ENCODE measurements around the gene LAMP2.
"Not testable (repeated sequence)": the region's sequence is repeated elsewhere in the genome, so short reads cannot be mapped to it uniquely, and the experiment has no call there.

LAMP2 gene

GRCh38 chrX:120475447-120475846 lies 6.4 kb upstream of the LAMP2 start:
- H3K36me3 ChIP-seq (replicated peaks); H3K4me1 ChIP-seq; H3K27me3 ChIP-seq (ENCODE audit: low read depth); H3K4me3 ChIP-seq; in situ Hi-C loops (cut with MboI; ENCODE audit: low sequenced_read_pairs); H3K9me3 ChIP-seq: not testable (repeated sequence)
- DNase-seq (ENCODE audit: low spot score in 2 of 2): peak in 1 of 2 experiments; percentile 22

GRCh38 chrX:120474085-120474484 lies 5.0 kb upstream of the LAMP2 start:
- Histone ChIP-seq H3K4me1 (no peaks in the 10 kb centered on the region), H3K4me3 (no peak overlapping the region), H3K36me3 (replicated peaks) (no peaks in the 10 kb centered on the region), H3K27me3 (ENCODE audit: low read depth) (no peaks in the 10 kb centered on the region), H3K9me3 (no peaks in the 10 kb centered on the region)
- in situ Hi-C loops (cut with MboI; ENCODE audit: low sequenced_read_pairs): no loop called here
- no peak for DNase-seq (ENCODE audit: low spot score in 2 of 2)

- H3K36me3 ChIP-seq (replicated peaks); H3K9me3 ChIP-seq; H3K4me3 ChIP-seq; H3K4me1 ChIP-seq; H3K27me3 ChIP-seq (ENCODE audit: low read depth); in situ Hi-C loops (cut with MboI; ENCODE audit: low sequenced_read_pairs): not testable (repeated sequence)
- DNase-seq (ENCODE audit: low spot score in 2 of 2): peak in 1 of 2 experiments; percentile 32
Observed at GRCh38 chrX:120469657-120470056, 561 bp upstream of the LAMP2 start.

GRCh38 chrX:120468479-120468824 lies 644 bp downstream of the LAMP2 start:
- H3K27me3 ChIP-seq (ENCODE audit: low read depth): no peaks in the 10 kb centered on the region
- H3K4me1 ChIP-seq: peaks cover 9% of the 10 kb centered on the region
- no peak for DNase-seq (ENCODE audit: low spot score in 2 of 2)
- no peaks in the 10 kb centered on the region for H3K9me3 ChIP-seq
- in situ Hi-C loops (cut with MboI; ENCODE audit: low sequenced_read_pairs): no loop called here
- H3K36me3 ChIP-seq (replicated peaks): no peaks in the 10 kb centered on the region
- peak overlapping the region; percentile 94 for H3K4me3 ChIP-seq

GRCh38 chrX:120468071-120468470 lies 1.0 kb downstream of the LAMP2 start:
- Histone ChIP-seq H3K9me3 (no peaks in the 10 kb centered on the region), H3K4me1 (peaks cover 13% of the 10 kb centered on the region), H3K36me3 (replicated peaks) (no peaks in the 10 kb centered on the region), H3K27me3 (ENCODE audit: low read depth) (no peaks in the 10 kb centered on the region), H3K4me3 (peak overlapping the region; percentile 94)
- in situ Hi-C loops (cut with MboI; ENCODE audit: low sequenced_read_pairs): no loop called here
- DNase-seq (ENCODE audit: low spot score in 2 of 2): no peak

- in situ Hi-C loops (cut with MboI; ENCODE audit: low sequenced_read_pairs): no loop called here
- peaks cover 19% of the 10 kb centered on the region for H3K4me1 ChIP-seq
- DNase-seq (ENCODE audit: low spot score in 2 of 2): no peak
Observed at GRCh38 chrX:120464411-120464810, 4.7 kb downstream of the LAMP2 start.

GRCh38 chrX:120463241-120463640 lies 5.9 kb downstream of the LAMP2 start:
- Histone ChIP-seq H3K9me3 (no peaks in the 10 kb centered on the region), H3K4me1 (peaks cover 19% of the 10 kb centered on the region), H3K4me3 (no peak overlapping the region), H3K27me3 (ENCODE audit: low read depth) (no peaks in the 10 kb centered on the region), H3K36me3 (replicated peaks) (peaks cover 3% of the 10 kb centered on the region; the same call in 1 of the 2 replicates)
- in situ Hi-C loops (cut with MboI; ENCODE audit: low sequenced_read_pairs): no loop called here
- peak; percentile 36 to 49 for DNase-seq (ENCODE audit: low spot score in 2 of 2)

More at GRCh38 chrX:120464411-120464810, 4.7 kb downstream of the LAMP2 start:
- Histone ChIP-seq H3K27me3 (ENCODE audit: low read depth) (no peaks in the 10 kb centered on the region), H3K4me3 (no peak overlapping the region), H3K36me3 (replicated peaks) (peaks cover 3% of the 10 kb centered on the region; the same call in 1 of the 2 replicates), H3K9me3 (no peaks in the 10 kb centered on the region)

GRCh38 chrX:120462370-120462769 lies 6.7 kb downstream of the LAMP2 start:
- DNase-seq (ENCODE audit: low spot score in 2 of 2): no peak
- in situ Hi-C loops (cut with MboI; ENCODE audit: low sequenced_read_pairs): no loop called here
- Histone ChIP-seq H3K4me3 (no peak overlapping the region), H3K4me1 (peaks cover 19% of the 10 kb centered on the region), H3K9me3 (no peaks in the 10 kb centered on the region), H3K27me3 (ENCODE audit: low read depth) (no peaks in the 10 kb centered on the region), H3K36me3 (replicated peaks) (peaks cover 3% of the 10 kb centered on the region; the same call in 1 of the 2 replicates)

- H3K36me3 ChIP-seq (replicated peaks): peaks cover 15% of the 10 kb centered on the region
- no peaks in the 10 kb centered on the region for H3K27me3 ChIP-seq (ENCODE audit: low read depth)
- H3K4me3 ChIP-seq: no peak overlapping the region
- H3K9me3 ChIP-seq: no peaks in the 10 kb centered on the region
- in situ Hi-C loops (cut with MboI; ENCODE audit: low sequenced_read_pairs): no loop called here
- peaks cover 11% of the 10 kb centered on the region for H3K4me1 ChIP-seq
- DNase-seq (ENCODE audit: low spot score in 2 of 2): no peak
Observed at GRCh38 chrX:120459309-120459708, 9.8 kb downstream of the LAMP2 start.

GRCh38 chrX:120457766-120458180 lies 11.3 kb downstream of the LAMP2 start:
- in situ Hi-C loops (cut with MboI; ENCODE audit: low sequenced_read_pairs): no loop called here
- Histone ChIP-seq H3K4me1 (peaks cover 3% of the 10 kb centered on the region), H3K36me3 (replicated peaks) (peaks cover 22% of the 10 kb centered on the region), H3K4me3 (no peak overlapping the region), H3K9me3 (no peaks in the 10 kb centered on the region), H3K27me3 (ENCODE audit: low read depth) (no peaks in the 10 kb centered on the region)
- peak in 1 of 2 experiments; percentile 41 for DNase-seq (ENCODE audit: low spot score in 2 of 2)

- no peaks in the 10 kb centered on the region for H3K9me3 ChIP-seq
- H3K27me3 ChIP-seq (ENCODE audit: low read depth): no peaks in the 10 kb centered on the region
- peaks cover 22% of the 10 kb centered on the region for H3K36me3 ChIP-seq (replicated peaks)
- DNase-seq (ENCODE audit: low spot score in 2 of 2): no peak
- in situ Hi-C loops (cut with MboI; ENCODE audit: low sequenced_read_pairs): no loop called here
- no peak overlapping the region for H3K4me3 ChIP-seq
- no peaks in the 10 kb centered on the region for H3K4me1 ChIP-seq
Observed at GRCh38 chrX:120456973-120457372, 12.1 kb downstream of the LAMP2 start.

GRCh38 chrX:120453985-120454384 lies 15.1 kb downstream of the LAMP2 start:
- Histone ChIP-seq H3K4me1 (no peaks in the 10 kb centered on the region), H3K27me3 (ENCODE audit: low read depth) (no peaks in the 10 kb centered on the region), H3K36me3 (replicated peaks) (peaks cover 28% of the 10 kb centered on the region), H3K9me3 (no peaks in the 10 kb centered on the region), H3K4me3 (no peak overlapping the region)
- no peak for DNase-seq (ENCODE audit: low spot score in 2 of 2)
- in situ Hi-C loops (cut with MboI; ENCODE audit: low sequenced_read_pairs): no loop called here

- DNase-seq (ENCODE audit: low spot score in 2 of 2): no peak
- Histone ChIP-seq H3K4me1 (no peaks in the 10 kb centered on the region), H3K9me3 (no peaks in the 10 kb centered on the region), H3K4me3 (no peak overlapping the region), H3K27me3 (ENCODE audit: low read depth) (no peaks in the 10 kb centered on the region), H3K36me3 (replicated peaks) (peaks cover 47% of the 10 kb centered on the region)
- in situ Hi-C loops (cut with MboI; ENCODE audit: low sequenced_read_pairs): no loop called here
Observed at GRCh38 chrX:120452131-120452530, 17.0 kb downstream of the LAMP2 start.

GRCh38 chrX:120450163-120450562 lies 18.9 kb downstream of the LAMP2 start:
- in situ Hi-C loops (cut with MboI; ENCODE audit: low sequenced_read_pairs): no loop called here
- H3K27me3 ChIP-seq (ENCODE audit: low read depth): no peaks in the 10 kb centered on the region
- H3K4me1 ChIP-seq: no peaks in the 10 kb centered on the region
- H3K9me3 ChIP-seq: no peaks in the 10 kb centered on the region
- H3K36me3 ChIP-seq (replicated peaks): peaks cover 61% of the 10 kb centered on the region
- no peak overlapping the region for H3K4me3 ChIP-seq
- no peak for DNase-seq (ENCODE audit: low spot score in 2 of 2)

- in situ Hi-C loops (cut with MboI; ENCODE audit: low sequenced_read_pairs): no loop called here
Observed at GRCh38 chrX:120446498-120446897, 22.6 kb downstream of the LAMP2 start.

More at GRCh38 chrX:120446498-120446897, 22.6 kb downstream of the LAMP2 start:
- H3K27me3 ChIP-seq (ENCODE audit: low read depth): no peaks in the 10 kb centered on the region
- H3K4me1 ChIP-seq: no peaks in the 10 kb centered on the region
- H3K36me3 ChIP-seq (replicated peaks): peaks cover 64% of the 10 kb centered on the region
- no peak overlapping the region for H3K4me3 ChIP-seq
- no peak for DNase-seq (ENCODE audit: low spot score in 2 of 2)
- H3K9me3 ChIP-seq: no peaks in the 10 kb centered on the region
